HG03457 (cell line): Measurements from ENCODE around the gene DEPDC5.
"Not testable (repeated sequence)": the region's sequence is repeated elsewhere in the genome, so short reads cannot be mapped to it uniquely, and the experiment has no call there.

Experiments
- ATAC-seq: cut with Tn5 transposase; IDR thresholded peaks from one replicate; pipeline ENCODE4 v1.9.1; 2021; ENCODE audit warnings: moderate number of reproducible peaks; ENCODE audit not compliant: unreplicated experiment

Gene DEPDC5

DNA sequence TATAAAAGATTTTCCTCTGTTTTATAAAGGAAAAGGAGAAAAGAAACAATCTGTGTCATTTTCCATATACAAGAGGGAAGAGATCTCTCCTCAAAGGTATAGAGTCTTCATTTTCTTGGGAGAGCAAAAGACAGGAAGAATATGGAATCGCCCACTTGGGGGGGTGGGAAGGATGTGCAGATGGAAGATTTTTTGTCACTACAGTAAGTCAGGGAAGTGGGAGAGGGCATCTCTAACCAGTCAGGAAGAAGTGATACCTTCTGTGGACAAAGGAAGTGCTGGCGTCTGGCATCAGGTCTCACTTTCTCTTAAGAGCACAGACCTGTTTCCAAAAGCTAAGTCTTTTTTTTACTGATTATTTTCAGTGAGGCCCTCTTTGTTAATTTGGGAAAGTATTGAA is 5.3 kb upstream of the DEPDC5 start:
- ATAC-seq, result no peak

GRCh38 chr22:31749636-31750364 is 4.0 kb upstream of the DEPDC5 start, which contains the start of gene PRR14L:
Gene PRR14L (minus strand): TSS chr22:31750132. CDS start chr22:31738860, 11,272 bp downstream.
- ATAC-seq, result peak; percentile 51

GRCh38 chr22:31750365-31751284 is 3.2 kb upstream of the DEPDC5 start:
- ATAC-seq, result no peak

DNA sequence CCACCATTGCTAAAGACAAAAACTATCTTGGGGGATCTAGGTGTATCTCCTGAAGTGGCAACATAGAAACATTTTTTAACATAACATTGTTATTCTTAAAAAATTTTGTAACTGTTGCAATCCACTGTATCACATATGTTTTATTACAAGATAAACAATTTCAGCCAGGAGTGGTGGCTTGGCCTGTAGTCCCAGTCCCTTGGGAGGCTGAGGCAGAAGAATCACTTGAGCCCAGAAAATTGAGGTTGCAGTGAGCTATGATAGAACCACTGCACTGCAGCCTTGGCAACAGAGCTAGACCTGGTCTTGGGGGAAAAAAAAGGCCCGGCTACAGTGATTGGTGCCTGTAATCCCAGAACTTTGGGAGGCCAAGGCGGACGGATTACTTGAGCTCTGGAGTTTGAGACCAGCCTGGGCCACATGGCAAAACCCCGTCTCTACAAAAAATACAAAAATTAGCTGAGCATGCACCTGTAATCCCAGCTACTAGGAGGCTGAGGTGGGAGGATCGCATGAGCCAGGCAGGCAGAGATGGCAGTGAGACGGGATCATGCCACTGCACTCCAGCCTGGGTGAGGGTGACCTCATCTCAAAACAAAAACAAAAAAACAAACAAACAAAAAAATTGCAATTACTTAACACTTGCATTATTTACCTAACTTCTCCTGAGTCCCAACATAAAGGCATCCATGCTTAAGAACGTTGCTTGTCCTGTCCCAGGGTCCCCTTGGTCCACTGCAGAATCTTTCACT is 1.5 kb upstream of the DEPDC5 start:
- ATAC-seq, result no peak

- ATAC-seq, result peak; percentile 4
Measured at GRCh38 chr22:31753005-31753633, 700 bp upstream of the DEPDC5 start.

GRCh38 chr22:31754813-31755212 is 994 bp downstream of the DEPDC5 start:
- ATAC-seq, result no peak

GRCh38 chr22:31757265-31757664 is 3.4 kb downstream of the DEPDC5 start:
- ATAC-seq, result no peak

DNA sequence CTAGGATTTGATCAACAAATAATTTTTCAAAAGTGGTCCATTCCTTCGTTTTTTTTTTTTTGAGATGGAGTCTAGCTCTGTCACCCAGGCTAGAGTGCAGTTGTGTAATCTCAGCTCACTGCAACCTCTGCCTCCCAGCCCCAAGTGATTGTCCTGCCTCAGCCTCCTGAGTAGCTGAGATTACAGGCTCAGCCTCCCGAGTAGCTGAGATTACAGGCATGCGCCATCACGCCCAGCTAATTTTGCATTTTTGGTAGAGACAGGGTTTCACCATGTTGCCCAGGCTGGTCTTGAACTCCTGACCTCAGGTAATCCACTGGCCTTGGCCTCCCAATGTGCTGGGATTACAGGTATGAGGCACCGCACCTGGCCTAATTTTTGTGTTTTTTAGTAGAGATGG is 5.0 kb downstream of the DEPDC5 start:
- ATAC-seq, result not testable (repeated sequence)

DNA sequence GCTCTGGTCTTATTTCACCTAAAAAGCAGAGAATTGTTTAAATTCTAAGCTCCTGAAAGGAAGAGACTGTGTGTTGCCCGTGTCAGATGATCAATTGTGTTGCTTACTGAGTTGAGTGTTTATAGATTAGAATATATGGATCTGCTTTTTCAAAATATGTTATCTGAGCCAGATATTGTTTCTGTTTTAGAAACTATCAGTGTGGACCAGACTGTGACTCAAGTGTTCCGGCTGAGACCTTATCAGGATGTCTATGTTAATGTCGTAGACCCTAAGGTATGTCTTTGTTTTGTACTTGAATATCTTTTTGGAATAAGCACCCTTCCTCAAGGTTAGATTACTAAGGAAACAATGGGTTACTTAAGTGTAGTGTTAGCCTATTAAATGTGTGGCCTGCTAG is 11.0 kb downstream of the DEPDC5 start:
- ATAC-seq, result no peak

DNA sequence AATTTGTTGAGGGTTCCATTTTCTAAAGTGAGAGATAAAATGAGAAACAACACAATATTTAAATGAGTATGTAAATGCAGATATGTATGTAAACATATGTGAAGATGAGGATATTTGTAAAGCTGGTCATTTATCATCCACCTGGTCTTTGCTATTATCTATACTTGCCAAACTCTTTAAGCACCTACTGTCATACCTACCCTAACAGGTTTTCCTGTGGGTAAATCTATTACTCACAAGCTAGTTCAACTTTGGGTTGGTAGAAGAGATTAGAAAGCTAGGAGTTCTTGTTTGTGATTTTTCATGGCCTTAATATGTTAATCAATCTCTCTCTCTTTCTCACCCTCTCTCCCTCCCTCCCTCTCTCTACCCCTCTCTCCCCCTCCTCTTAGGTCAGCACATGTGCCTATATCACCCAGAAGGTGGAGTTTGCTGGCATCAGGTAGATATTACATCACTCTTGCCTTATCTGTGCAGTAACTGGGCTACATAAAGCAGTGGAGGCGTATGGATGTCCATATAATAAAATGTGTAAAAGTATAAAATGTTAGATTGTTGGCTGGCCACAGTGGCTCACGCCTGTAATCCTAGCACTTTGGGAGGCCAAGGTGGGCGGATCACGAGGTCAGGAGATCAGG is 14.7 kb downstream of the DEPDC5 start:
- no peak for ATAC-seq

- ATAC-seq, result no peak
Measured at GRCh38 chr22:31773416-31773815, 19.6 kb downstream of the DEPDC5 start.

GRCh38 chr22:31776231-31776630 is 22.4 kb downstream of the DEPDC5 start:
- ATAC-seq, result no peak

DNA sequence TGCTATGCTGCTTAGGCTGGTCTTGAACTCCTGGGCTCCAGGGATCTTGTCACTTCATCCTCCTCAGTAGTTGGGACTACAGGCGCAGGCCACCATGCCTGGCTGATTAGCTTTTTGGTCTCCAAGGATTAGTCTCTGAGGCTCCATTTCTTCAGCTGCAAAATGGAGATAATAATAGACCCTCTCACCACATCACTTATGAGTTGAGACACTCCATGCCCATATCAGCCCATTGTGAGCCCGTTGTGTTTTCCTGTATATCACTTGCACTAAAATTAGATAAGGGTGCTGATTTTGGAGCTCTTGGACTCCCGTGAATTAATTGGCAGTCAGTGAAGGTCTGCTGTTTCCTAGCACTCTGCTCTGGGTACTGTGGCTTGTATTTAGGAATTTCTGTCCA is 36.0 kb downstream of the DEPDC5 start:
- no peak for ATAC-seq

- ATAC-seq, result no peak
Measured at GRCh38 chr22:31790240-31790639, 36.4 kb downstream of the DEPDC5 start.

GRCh38 chr22:31799358-31799757 is 45.5 kb downstream of the DEPDC5 start:
- ATAC-seq, result not testable (repeated sequence)

DNA sequence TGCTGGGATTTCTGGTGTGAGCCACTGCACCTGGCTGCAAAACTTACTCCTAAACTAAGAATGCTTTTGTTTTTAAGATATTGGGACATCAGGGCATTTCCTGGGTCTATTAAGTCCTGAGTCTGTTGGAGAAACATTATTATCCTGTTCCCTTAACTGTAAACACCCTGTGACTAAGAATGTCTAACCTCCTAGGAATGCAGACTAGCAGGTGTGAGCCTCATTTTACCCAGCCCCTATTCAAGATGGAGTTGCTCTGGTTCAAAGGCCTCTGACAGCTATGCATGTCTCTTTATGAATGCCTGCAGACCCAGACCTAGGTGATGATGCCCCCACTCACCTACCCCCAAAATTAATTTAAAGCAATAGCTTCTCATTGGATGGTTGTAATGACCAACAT is 46.2 kb downstream of the DEPDC5 start:
- no peak for ATAC-seq

DNA sequence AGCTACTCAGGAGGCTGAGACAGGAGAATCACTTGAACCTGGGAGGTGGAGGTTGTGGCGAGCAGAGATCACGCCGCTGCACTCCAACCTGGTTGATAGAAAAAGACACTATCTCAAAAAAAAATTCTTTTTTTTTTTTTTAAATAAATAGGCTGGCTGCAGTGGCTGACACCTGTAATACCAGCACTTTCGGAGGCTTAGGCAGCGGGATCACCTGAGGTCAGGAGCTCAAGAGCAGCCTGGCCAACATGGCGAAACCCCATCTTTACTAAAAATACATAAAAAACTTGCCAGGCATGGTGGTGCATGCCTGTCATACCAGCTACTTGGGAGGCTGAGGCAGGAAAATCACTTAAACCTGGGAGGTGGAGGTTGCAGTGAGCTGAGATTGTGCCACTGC is 47.0 kb downstream of the DEPDC5 start:
- not testable (repeated sequence) for ATAC-seq

- no peak for ATAC-seq
Measured at GRCh38 chr22:31802575-31802974, 48.8 kb downstream of the DEPDC5 start.

GRCh38 chr22:31806751-31807150 is 52.9 kb downstream of the DEPDC5 start:
- no peak for ATAC-seq

- no peak for ATAC-seq
Measured at GRCh38 chr22:31812977-31813605, 59.3 kb downstream of the DEPDC5 start.
